ENCODE data around the gene RNF220. TPM values are rescaled to one million over a fixed set of nuclear protein-coding genes. Genes with fewer than 3 reads are reported as not detected.

The RNF220 gene
- total RNA-seq, result 72.5 TPM
- long read RNA-seq, partial matches to known transcripts, result 9 of 166 reads
- long read RNA-seq, other reads (novel, unspliced or antisense), result 149 of 166 reads

DNA sequence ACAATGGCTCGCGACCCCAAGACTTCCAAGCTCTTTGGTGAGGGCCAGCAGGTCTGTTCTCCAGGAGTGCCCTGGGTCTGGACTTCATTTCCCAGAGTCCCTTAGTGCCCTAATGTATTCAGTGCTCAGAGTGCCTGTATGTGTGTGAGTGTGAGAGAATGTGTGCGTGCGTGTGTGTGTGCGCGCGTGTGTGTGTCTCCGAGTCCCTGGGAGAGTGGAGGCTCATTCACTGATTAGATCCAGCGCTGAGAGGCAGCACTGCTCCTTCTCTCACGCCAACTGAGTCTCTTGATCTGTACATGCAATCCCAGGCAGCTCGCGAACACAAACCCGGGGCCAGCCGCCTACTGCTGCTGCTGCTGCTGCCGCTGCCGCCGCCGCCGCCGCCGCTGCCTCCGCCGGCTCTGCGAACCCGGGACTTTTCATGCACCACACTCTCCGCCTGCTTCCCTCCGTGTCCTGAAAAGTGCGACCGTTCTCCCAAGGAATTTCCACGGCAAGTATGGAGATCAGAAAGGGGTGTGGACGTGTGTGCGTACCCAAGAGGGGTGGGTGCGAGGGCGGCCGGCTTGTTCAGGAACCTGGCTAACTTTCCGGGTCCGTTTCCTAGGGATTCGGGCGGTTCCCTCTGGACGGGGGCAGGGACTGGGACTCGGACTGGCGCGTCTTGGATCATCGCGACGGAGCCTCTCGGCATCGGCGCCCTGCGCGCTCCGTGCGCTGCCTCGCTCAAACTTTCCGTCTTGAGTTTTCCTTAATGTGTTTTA lies at the start of gene RNF220:
Gene RNF220 (plus strand): TSS at position 225 of the 767 bp plus-strand sequence.
- intact Hi-C loops (cut with DNase I), result no loop called here
- DNase-seq (peak; percentile 68), ATAC-seq (ENCODE audit: poor library complexity) (peak; percentile 83)

GRCh38 chr1:44355582-44356305 lies 49.3 kb upstream of the RNF220 start:
- intact Hi-C loops (cut with DNase I), result no loop called here
- ATAC-seq (ENCODE audit: poor library complexity), result no peak
- DNase-seq, result no peak

- DNase-seq, result no peak
- intact Hi-C loops (cut with DNase I), result no loop called here
- no peak for ATAC-seq (ENCODE audit: poor library complexity)
These were observed 47.3 kb upstream of the RNF220 start for GRCh38 chr1:44357710-44358109.

- intact Hi-C loops (cut with DNase I), result no loop called here
- no peak for DNase-seq
- ATAC-seq (ENCODE audit: poor library complexity), result no peak
These were observed 45.7 kb upstream of the RNF220 start for GRCh38 chr1:44359234-44359935.

- intact Hi-C loops (cut with DNase I), result no loop called here
- ATAC-seq (ENCODE audit: poor library complexity) (no peak), DNase-seq (no peak)
These were observed 43.6 kb upstream of the RNF220 start for GRCh38 chr1:44361478-44361877.

- no peak for DNase-seq
- intact Hi-C loops (cut with DNase I), result no loop called here
- ATAC-seq (ENCODE audit: poor library complexity), result no peak
These were observed 38.6 kb upstream of the RNF220 start for GRCh38 chr1:44366371-44366975.

DNA sequence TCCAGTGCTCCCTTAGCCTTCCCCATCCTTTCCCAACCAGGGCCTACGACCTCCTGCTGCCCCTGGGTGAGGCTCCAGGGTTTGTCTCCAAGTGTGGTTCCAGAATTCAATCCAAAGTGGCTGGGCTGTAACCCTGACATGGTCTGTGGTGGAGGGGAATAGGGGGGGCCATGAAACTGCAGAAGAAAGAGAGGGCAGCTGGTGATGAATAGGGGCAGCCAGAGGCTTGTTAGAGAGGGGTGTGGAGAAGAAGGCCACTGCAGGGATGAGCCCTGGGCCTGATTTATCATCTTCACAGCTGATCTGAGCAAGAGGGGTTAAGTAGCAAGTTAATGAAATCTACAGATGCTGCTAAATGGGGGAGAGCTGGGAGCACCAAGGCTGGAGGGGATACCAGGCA lies 37.1 kb upstream of the RNF220 start:
- DNase-seq, result no peak
- intact Hi-C loops (cut with DNase I), result no loop called here
- ATAC-seq (ENCODE audit: poor library complexity), result no peak

- intact Hi-C loops (cut with DNase I), result no loop called here
- ATAC-seq (ENCODE audit: poor library complexity) (no peak), DNase-seq (no peak)
These were observed 36.4 kb upstream of the RNF220 start for GRCh38 chr1:44368471-44369151.

GRCh38 chr1:44371206-44371605 lies 33.8 kb upstream of the RNF220 start:
- no peak for ATAC-seq (ENCODE audit: poor library complexity)
- no peak for DNase-seq
- intact Hi-C loops (cut with DNase I), result loop anchor here (10.0 kb wide), 1 partner anchor 134 kb away; no protein-coding TSS in a partner anchor

- intact Hi-C loops (cut with DNase I), result loop anchor here (10.0 kb wide), 1 partner anchor 129 kb away; no protein-coding TSS in a partner anchor
- DNase-seq (no peak), ATAC-seq (ENCODE audit: poor library complexity) (no peak)
These were observed 29.5 kb upstream of the RNF220 start for GRCh38 chr1:44375547-44375946.

DNA sequence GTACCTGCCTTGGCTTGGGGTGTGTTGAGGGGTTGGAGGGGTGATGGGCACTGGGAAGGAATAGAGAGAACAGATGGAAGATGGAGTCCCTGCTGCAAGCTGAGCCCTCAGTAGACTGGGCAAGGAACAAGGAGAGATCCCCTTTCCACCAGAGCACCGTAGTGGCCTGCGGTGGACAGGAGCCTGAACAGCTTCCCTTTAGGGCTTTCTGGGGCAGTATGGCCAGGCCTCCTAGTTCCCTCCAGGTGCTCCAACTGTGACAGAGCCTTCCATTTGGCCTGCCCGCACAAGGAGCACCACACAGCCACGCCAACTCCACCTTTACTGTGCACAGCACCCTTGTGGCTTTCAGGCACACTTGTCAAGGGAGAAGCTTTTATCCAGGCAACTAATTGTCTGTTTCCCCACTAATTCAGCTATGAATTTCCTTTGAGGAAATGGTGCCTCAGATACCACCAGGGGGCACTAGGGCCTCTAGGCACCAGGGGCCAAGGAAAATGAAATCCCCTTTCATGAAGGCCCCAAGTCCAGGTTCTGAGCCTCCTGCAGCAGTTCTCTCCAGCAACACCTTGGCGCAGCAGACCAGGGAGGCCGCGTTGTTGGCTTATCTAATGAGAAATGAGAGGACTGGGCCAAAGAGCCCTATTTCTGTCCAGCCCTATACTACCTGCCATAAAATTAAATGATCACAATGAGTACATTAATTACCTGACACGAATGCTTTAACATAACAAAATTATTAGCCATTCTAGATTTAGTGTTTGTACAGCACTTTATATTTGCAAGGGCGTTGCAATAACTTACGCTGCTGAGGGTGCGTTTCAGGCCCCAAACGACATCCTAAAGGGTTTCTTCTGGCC lies 26.9 kb upstream of the RNF220 start:
- no peak for DNase-seq
- ATAC-seq (ENCODE audit: poor library complexity), result peak; percentile 51

DNA sequence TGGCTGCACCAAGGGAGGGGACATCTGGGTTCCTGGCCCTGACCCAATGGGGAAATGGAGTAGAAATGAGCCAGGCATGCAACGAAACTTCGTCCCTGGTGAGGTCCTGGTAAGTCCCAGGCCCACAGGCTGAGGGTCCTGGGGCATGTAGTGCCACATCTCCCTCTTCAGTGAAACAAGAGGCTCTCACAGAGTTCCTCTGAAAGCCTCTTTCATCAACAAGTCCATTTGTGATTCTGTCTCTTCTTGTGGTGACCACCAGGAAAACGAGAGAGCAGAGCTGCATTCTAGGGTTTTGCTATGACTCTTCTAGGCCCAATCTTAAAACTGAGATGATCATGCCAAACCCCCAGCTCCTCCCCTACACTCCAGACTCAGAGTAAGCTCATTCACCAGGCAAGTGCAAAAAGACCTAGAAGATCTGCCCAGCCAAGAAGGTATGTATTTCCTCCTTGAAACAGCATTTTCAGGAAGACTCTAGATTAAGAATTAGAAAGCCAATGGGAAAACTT lies 24.3 kb upstream of the RNF220 start:
- ATAC-seq (ENCODE audit: poor library complexity), result no peak
- intact Hi-C loops (cut with DNase I), result no loop called here

More for the DNA sequence above, 26.9 kb upstream of the RNF220 start:
- intact Hi-C loops (cut with DNase I), result loop anchor here (2.0 to 10.0 kb wide), 2 partner anchors 127 to 217 kb away; no protein-coding TSS in a partner anchor

GRCh38 chr1:44388551-44388950 lies 16.5 kb upstream of the RNF220 start:
- intact Hi-C loops (cut with DNase I), result no loop called here
- no peak for DNase-seq
- ATAC-seq (ENCODE audit: poor library complexity), result no peak

More for the DNA sequence above, 24.3 kb upstream of the RNF220 start:
- DNase-seq, result no peak

GRCh38 chr1:44389437-44389836 lies 15.6 kb upstream of the RNF220 start:
- ATAC-seq (ENCODE audit: poor library complexity) (no peak), DNase-seq (no peak)
- intact Hi-C loops (cut with DNase I), result no loop called here

GRCh38 chr1:44390277-44390676 lies 14.8 kb upstream of the RNF220 start:
- ATAC-seq (ENCODE audit: poor library complexity) (no peak), DNase-seq (no peak)
- intact Hi-C loops (cut with DNase I), result no loop called here

- intact Hi-C loops (cut with DNase I), result no loop called here
- no peak for ATAC-seq (ENCODE audit: poor library complexity)
These were observed 3.5 kb upstream of the RNF220 start for GRCh38 chr1:44401256-44402228.

More at GRCh38 chr1:44401256-44402228, 3.5 kb upstream of the RNF220 start:
- no peak for DNase-seq

All from Right ventricle myocardium superior (tissue), 1 donor.